Measurements from ENCODE around the gene SLC16A9.
"Not testable (repeated sequence)": the region's sequence is repeated elsewhere in the genome, so short reads cannot be mapped to it uniquely, and the experiment has no call there.

SLC16A9 gene

GRCh38 chr10:59675812-59676211 is 33.8 kb downstream of the SLC16A9 start:
- DNase-seq (ENCODE audit: low read depth in 2 of 2), result no peak

- peak; percentile 46 to 54 for DNase-seq (ENCODE audit: low read depth in 2 of 2)
These were observed 35.3 kb downstream of the SLC16A9 start for GRCh38 chr10:59674215-59674836.

DNA sequence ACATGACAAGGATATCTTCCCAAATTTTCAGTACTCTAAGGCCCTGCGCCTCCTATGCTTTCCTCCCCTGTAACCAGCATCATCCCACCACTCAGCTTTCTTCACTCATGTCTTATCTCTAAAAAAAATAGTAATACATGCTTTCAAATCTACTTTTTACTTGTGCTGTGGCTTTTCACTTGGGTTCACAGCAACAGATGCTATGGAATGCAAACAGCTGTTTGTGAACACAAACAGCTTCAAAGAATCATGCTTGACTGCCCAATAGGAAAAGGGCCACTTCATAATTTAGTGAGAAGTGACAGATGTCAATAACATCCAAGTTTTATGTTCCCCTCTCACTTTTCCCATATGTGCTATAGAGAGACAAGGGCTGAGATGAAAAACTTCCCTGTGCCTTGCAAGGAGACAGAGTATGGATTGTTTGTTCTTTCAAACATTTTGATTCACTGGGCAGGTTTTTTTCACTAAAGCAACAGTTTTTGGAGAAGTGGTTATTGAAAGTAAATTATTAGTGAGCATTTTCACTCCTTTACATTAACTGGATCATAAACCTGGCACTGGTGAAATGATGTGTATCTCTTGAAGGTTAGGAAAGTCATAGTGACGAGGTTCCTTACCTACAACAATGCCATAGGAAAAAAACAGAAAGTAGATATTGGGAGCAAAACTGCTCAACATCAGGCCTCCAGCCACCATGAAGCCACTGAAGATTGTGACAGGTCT is 37.3 kb downstream of the SLC16A9 start:
- DNase-seq (ENCODE audit: low read depth in 2 of 2), result no peak

DNA sequence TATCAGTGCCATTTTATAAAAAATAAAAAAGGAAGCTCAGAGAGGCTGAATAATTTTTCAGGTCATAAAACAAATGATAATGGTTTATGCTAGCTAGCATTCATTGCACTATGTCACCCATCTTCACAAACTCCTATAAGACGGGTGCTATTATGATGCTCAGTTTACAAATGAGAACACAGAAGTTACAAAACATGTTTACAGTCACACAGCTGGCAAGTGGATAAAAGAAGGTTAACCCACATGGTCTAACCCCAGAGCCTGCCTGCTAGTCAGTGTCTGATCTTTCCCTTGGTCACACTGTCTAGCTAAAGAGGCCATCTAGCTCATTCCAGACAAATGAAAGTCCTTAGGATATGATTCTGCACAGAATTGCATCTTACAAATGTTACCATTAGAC is 39.4 kb downstream of the SLC16A9 start:
- DNase-seq (ENCODE audit: low read depth in 2 of 2), result no peak

- peak; percentile 31 to 40 for DNase-seq (ENCODE audit: low read depth in 2 of 2)
These were observed 41.6 kb downstream of the SLC16A9 start for GRCh38 chr10:59668096-59668495.

DNA sequence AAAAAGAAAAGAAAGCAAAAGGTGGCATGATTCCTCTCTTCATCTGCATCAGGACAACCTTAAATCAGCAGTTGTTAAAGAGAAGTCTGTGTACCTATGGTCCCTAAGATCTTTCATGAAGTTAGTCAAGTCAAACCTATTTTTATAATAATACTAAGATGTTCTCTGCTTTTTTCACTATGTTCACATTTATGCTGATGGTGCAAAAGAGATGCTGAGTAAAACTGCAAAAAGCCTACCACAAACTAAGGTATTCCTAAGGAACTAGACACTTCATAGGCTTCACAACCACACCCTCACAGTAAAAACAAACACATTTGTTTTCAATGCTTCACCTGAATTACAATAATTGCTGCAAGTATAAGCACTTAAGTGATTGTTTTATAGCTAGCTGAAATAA is 43.3 kb downstream of the SLC16A9 start:
- DNase-seq (ENCODE audit: low read depth in 2 of 2), result no peak

- DNase-seq (ENCODE audit: low read depth in 2 of 2), result not testable (repeated sequence)
These were observed 46.4 kb downstream of the SLC16A9 start for GRCh38 chr10:59663213-59663612.

DNA sequence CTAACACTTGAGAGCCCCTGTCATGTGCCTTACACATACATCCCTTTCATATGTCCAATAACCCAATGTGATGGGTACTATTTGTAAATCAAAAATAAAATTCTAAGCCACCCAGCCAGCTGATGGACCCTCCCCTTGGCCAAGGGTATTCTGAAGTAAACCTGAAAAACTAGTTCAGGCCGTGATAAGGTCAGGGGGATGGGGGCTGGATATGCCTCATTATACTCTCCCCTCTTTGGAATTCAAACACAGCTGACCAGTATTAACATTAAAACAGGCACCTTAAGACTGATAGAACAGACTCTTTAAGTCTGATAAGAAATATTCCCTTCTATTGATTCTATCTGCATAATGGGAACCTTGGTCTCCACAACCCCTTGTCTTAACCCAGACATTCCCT is 51.9 kb downstream of the SLC16A9 start:
- DNase-seq (ENCODE audit: low read depth in 2 of 2), result no peak

- no peak for DNase-seq (ENCODE audit: low read depth in 2 of 2)
These were observed 54.3 kb downstream of the SLC16A9 start for GRCh38 chr10:59655309-59655708.

- no peak for DNase-seq (ENCODE audit: low read depth in 2 of 2)
These were observed 55.6 kb downstream of the SLC16A9 start for GRCh38 chr10:59654007-59654406.

DNA sequence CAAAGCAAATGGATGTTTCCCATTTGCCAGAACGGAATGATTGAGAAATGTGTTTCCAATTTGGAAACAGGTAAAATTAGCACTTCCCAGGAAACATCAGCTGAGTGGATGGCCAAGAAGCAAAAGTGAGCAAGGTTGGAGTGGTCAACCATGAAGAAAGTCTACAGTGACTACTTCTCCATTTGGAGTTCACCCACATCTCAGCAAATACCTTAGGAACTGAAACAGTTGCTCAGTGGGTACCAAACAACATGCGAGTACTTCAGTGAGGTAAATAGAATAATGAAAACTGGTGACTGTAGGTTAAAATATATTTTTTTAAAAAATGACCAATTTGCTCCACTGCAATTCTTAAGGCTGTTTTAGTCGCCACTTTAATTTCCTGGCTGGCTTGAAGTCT is 57.7 kb downstream of the SLC16A9 start:
- no peak for DNase-seq (ENCODE audit: low read depth in 2 of 2)

DNA sequence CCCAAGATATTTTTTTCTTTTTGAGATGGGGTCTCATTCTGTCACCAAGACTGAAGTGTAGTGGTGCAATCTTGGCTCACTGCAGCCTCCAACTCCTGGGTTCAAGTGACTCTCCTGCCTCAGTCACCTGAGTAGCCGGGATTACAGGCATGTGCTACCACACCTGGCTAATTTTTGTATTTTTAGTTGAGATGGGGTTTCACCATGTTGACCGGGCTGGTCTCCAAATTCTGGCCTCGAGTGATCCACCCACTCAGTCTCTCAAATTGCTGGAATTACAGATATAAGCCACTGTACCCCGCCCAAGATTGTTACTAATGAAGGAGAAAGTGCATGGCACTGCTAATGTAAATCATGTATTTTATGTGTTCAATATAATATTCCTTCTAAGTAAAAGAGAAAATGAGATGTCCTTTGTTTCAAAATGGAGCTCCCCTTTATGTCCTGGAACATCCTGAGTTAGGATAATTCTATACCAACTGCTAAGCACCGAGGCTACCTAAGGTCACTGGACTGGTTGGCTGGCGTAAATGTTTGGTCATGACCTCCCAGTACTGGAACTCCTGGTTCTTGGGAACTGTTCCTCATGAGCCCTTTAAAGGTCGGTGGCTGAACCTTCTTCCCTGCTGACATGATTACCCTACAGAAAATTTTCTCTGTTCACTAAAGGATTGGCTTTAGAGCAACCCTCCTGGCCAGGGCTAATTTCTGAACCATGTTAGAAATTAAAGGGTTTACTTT is 59.9 kb downstream of the SLC16A9 start:
- no peak for DNase-seq (ENCODE audit: low read depth in 2 of 2)

GRCh38 chr10:59648711-59649201 is 60.9 kb downstream of the SLC16A9 start:
- DNase-seq (ENCODE audit: low read depth in 2 of 2), result no peak

DNA sequence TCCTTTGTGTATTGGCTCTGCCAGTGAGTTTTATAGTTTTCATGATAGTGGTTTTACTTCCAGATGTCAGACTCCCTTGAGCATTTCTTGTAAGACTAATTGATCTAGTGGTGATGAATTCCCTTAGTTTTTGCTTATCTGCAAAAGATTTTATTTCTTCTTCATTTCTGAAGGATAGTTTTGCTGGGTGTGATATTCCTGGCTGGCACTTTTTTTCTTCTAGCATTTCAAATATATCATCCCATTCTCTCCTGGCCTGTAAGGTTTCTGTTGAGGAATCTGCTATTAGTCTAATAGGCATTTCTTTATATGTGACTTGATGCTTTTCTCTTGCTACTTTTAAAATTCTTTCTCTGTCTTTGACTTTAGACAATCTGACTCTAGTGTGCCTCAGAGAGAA is 64.8 kb downstream of the SLC16A9 start:
- no peak for DNase-seq (ENCODE audit: low read depth in 2 of 2)

DNA sequence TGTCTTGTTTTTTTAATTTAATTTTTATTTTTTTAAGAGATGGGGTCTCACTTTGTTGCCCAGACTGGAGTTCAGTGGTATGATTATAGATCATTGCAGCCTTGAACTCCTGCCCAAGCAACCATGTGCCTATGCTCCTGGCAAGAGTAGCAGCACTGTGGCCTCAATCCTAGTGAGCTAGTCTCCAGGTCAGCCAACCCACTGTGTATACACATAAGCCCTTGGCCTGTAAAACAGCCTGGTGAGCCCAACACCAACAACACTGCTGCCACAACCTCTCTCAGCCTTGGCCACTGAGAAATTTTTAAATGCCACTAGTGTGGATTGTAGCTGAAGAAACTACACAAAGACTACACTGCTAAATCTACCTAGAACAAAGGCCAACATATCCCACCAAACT is 68.0 kb downstream of the SLC16A9 start:
- not testable (repeated sequence) for DNase-seq (ENCODE audit: low read depth in 2 of 2)

DNA sequence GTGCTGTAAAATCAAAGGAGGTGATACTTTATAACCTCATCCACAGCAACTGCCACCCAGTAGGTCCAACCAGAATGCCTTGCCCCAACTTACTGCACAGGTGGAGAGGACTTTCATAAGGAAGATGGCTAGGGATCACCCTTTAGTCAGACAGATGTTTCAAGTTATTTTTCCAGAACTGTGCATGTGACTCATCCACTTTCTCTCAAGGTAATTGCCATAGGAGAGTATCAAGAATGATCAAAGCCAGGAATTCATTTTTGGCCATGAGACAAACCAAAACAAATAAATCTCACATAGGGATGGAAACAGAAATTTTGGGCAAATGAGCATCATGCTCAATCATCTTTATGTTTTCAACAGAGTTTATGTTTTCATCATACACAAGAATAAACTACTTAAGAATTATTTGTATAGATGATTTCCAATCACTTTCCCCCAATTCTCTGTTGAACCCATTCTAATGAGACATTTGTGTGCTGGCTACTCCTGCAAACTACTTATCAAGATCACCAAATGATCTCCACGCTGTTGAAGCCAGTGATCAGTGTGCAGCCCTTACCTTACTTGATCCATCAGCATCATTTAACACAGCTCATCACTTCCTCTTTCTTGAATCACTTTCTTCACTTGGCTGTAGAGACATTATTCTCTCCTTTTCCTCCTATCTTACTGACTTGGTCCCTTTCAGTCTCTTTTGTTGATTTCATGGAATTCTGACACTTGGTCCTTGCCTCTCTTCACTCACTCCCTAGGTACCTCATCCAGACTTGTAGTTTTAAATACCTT is 74.0 kb downstream of the SLC16A9 start:
- DNase-seq (ENCODE audit: low read depth in 2 of 2), result peak in 1 of 2 experiments; percentile 2

GRCh38 chr10:59634102-59634501 is 75.5 kb downstream of the SLC16A9 start:
- no peak for DNase-seq (ENCODE audit: low read depth in 2 of 2)

DNA sequence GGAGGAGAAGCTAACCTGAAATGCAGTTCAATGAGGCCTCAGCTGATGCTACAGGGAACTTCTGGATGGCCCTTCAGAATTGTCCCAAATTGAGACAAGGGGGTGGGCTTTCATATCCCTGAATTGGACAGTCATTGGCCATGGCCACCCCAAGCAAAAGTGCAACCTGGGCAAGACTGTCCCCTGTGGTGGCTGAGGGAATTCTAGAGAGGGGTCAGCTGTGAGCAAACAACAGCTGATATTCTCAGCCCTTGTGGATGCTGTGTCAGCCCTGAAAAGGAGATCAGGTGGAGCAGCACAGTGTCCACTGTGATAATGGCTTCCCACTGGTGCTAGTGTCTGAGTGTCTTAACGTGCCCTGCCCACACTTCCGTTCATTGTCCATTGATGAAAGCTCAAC is 76.6 kb downstream of the SLC16A9 start:
- DNase-seq (ENCODE audit: low read depth in 2 of 2), result no peak

DNA sequence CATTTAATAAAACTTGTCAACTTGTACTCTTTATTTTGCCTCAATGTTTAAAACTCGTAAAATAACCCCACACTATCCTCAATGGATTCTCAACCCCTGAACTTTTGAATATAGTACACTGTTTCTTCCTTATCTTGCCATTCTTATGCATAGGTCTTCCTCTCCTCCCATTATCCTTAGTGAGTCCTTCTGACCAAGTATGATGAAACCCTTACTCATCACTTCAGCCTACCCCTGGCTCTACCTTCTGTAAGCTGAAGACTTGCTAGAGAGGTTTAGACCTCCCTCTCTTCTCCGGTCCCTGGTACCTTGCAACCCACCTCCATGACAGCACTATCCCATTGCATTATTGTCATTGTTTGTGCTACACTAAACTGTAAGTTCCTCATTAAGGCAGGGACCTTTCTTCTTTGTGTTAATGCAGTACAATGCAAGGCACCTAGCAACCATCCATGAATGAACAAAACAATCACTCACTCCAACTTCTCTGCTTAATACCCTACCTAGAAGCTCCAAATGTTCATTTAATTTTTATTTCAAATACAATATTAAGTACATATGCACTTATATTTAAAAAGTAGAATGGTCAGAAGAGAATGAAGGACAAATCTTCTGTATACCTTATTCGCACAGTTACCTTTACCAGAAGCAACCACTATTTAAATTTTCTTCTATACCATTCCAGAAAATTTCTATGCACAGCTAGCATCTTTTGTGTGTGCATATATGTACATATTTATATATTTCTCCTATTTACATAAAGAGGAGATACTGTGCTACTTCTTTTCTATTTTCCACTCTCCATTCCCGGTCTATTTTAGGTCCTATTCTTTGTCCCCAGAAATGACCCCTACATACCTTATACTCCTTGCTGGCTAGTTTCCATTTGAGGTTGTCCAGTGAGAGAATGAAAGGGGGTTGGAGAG is 77.5 kb downstream of the SLC16A9 start:
- no peak for DNase-seq (ENCODE audit: low read depth in 2 of 2)

DNA sequence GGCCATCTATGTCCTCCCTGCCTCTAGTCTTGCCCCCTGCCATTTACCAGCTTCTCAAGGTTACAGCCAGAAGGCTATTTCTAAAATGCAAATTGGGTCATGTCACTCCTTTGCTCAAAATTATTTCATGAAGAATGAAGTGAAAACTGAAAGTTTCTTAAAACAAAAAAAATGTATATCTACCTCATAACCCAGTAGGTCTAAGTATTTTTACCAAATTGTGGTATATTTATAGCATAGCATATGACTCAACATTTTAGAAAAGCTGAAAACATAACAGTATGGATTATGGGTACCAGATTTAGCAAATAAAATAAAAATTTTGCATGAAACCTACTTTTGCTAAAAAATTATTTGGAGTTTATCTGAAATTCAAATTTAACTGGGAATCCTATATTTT is 78.4 kb downstream of the SLC16A9 start:
- no peak for DNase-seq (ENCODE audit: low read depth in 2 of 2)

- no peak for DNase-seq (ENCODE audit: low read depth in 2 of 2)
These were observed 80.7 kb downstream of the SLC16A9 start for GRCh38 chr10:59628965-59629364.
